ENCODE data around the gene C1QTNF6.

Gene C1QTNF6

DNA sequence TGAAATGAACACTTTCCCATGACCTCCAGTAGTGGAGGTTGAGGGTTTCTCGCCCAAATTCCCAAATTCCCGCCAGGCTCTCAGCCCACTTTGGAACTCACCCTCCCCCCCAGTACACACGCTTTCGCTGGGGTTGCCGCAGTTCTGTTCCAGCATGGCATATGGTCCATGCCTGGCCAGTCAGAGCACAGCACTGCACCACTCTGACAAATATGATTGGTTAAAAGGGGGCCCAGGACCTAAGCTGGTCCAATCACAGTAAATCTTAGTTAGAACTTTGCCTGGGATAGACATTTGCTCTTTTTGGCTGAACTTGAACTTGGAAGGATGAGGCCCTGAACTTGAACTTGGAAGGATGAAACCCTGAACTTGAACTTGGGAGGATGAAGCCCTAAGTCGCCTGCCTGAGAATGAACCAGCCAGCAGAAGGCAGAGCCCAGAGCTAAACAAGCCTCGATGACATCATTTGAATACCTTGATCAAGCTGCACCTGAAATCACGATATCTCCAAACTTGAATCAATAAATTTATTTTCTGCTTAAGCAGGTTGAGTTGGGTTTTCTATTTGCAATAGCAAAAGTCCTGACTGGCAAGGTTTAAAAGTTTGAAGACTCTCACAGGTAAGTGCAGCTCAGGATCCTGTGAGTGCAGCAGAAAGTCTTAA is 36.8 kb upstream of the C1QTNF6 start:
- FAIRE-seq (no peak), DNase-seq (ENCODE audit: insufficient read length, low spot score) (no peak)

DNA sequence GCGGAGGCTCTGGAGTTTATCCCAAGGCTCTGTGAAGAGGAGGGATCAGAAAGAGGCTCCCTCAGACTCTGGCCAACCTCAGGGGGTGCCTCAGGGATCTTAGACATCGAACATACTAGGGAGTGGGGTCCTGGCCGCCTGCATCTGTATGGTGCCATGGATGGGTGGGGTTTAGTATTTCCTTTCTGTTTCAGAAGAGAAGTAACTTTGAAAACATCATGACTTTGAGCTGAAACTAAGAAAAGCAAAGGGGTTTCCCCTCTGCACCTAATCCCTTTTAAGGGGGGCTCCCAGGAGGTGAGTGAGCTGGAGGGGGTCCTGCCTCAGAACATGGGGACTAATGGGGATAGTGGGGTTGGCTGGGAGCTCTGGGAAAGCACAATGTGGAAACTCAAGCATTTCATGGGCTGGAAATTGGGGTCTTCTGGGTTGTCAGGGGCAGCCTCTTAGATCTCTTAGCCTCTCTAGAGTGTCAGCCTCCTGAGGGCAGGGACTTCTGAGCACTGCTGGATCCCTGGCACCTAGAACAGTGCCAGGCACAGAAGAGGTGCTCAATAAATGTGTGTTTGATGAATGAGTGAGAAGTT is 36.0 kb upstream of the C1QTNF6 start:
- DNase-seq (ENCODE audit: insufficient read length, low spot score), result no peak
- no peak for FAIRE-seq

DNA sequence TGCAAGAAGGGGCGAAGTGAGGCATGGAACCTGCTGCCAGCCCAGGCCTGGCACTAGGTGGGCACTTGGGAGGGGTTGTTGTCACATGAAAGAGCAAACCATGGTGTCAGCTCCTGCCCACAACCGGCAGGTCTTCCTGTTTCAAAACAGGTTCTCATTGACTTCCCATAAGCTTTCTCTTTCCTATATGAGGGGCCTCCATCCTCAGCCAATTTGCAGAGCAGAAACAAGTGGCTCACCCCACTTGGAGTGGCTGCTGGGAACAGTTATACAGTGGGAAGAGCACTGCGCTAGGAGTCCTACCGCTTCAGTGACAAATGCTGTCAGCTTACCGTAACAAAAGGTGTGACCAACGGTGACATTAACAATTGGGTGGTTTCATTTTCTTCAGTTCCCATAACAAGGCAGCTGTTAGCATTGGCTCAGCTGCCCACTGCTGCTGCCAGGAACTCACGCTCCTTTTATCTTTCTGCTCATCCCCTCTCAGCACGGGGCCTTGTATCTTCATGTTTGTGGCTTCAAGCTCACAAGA is 34.5 kb upstream of the C1QTNF6 start:
- no peak for DNase-seq (ENCODE audit: insufficient read length, low spot score)
- FAIRE-seq, result no peak

DNA sequence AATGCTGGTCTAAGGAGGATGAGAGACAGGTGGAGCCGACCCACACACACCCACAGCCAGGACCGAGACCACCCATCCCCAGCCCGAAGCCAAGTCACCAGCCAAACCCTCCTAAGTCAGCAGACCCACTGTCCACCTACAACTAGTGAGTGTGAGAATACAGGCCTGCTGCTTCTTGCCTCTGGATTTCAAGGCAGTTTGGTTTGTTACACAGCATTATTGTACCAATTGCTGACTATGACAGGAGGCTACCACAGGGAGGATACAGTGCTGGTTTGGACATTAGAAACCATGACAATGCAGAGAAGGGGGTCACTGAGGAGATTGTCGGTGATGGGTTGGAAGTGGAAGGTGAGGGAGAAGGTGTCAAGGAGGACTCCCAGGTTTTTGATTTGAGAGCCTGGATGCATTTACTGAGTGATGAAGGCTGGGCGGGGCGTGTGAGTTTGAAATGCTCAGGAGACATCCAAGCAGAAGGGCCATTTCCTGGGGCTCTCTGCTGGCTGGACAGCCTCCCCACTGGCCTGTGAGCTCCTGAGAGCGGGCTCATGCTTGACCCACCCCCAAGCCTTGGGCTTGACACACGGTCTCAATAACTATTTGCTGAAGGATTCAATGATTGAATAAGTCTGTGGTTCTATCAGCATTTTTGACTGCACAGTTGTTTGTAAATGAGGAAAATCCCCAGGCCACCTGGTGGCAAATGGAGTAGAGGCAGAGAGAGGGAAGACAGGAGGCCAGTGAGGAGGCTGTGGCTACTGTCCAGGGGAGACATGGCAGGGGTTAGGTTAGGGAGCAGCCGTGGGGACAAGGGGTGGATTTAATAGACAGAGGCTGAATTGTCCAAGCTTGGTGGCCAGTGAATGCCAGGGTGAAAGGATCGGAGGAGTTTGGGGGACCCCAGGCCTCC is 33.6 kb upstream of the C1QTNF6 start:
- DNase-seq (ENCODE audit: insufficient read length, low spot score) (no peak), FAIRE-seq (no peak)

DNA sequence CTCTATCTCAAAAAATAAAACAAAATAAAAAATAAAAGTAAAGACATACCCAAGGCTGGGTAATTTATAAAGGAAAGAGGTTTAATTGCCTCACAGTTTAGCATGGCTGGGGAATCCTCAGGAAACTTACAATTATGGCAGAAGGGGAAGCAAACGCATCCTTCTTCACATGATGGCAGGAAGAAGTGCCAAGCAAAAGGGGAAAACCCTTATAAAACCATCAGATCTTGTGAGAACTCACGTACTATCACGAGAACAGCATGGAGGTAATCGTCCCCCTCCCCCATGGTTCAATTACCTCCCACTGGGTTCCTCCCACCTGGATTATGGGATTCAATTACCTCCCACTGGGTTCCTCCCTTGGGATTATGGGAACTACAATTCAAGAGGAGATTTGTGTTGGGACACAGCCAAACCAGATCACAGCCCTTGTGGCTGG is 32.5 kb upstream of the C1QTNF6 start:
- FAIRE-seq, result no peak
- DNase-seq (ENCODE audit: insufficient read length, low spot score), result no peak

DNA sequence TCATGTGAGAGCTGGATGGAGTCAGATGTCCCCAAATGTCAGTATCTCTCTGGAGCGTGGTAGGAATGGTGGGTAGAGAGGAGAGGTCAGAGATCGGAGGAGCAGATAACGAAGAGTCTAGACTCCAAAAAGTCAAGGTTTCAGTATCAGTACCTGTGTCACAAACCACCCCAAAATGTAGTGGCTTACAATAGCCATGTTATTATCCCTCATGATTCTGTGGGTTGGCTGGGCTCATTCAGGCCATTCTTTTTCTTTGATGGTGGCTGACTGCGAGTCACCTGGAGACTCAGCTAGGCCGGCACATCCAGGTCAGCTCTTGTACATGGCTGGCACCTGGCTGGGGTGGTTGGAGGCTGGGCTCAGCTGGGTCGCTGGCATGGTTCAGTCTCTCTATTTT is 31.5 kb upstream of the C1QTNF6 start:
- no peak for DNase-seq (ENCODE audit: insufficient read length, low spot score)
- no peak for FAIRE-seq

DNA sequence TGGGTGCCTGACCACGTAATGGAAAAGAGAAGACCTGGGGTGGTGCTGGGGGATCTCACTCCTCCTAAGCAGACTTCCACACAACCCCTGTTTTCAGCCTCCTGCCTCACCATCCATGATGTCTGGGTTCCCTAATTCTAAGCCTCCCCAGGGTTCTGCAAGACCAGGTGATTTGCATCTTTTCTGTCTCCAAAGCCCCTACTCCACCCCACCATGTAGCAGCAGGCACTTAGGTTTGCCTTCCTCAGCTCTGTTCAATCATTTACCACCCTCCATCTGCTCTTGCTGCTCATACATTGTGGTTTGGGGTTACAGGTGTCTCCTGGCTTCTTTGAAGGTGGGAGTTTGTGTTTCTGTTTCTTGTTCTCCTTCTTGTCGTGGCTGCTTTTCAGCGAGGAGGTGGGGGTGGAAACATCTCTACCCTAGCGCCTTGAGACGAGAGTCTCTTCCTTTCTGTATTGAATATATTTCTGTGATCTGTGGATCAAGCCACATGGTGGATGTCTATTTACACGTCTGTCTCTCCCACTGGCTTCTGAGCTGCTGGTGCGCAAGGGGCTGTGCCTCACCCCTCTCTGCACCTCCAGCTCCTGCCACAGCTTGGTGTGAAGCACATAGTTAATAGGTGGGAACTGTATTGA is 30.8 kb upstream of the C1QTNF6 start:
- DNase-seq (ENCODE audit: insufficient read length, low spot score), result no peak
- no peak for FAIRE-seq

DNA sequence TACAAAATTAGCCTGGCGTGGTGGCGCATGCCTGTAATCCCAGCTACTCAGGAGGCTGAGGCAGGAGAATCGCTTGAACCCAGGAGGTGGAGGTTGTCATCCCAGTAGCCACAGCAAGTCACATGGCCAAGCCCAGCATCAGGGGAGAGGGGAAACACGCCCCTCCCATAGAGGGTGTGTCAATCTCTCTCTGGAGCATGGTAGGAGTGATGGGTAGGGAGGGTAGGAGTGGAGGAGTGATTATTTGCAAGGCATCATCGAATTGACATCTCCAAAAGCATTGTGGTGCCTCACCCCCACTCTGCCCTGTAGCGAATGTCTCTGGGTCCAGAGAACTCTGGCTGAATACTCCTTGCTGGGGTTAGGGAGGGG is 30.3 kb upstream of the C1QTNF6 start:
- FAIRE-seq, result no peak
- DNase-seq (ENCODE audit: insufficient read length, low spot score), result no peak

DNA sequence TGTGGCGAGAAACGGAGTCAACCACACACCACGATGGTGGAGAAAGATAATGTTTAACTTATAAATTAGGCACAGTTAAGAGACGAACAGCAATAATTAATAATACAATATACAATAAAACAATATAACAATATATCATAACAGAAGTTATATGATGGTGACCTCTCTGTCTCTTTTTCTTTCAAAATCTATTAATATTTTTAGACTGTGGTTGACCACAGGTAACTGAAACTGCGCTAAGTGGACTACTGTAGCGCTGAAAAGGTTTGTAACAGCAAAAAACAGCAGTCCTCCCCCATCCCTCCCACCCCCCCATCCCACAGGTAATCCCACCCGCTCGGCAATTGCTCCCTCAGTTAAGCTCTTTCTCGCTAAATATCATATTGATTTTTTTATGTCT is 27.8 kb upstream of the C1QTNF6 start:
- DNase-seq (ENCODE audit: insufficient read length, low spot score) (no peak), FAIRE-seq (no peak)

DNA sequence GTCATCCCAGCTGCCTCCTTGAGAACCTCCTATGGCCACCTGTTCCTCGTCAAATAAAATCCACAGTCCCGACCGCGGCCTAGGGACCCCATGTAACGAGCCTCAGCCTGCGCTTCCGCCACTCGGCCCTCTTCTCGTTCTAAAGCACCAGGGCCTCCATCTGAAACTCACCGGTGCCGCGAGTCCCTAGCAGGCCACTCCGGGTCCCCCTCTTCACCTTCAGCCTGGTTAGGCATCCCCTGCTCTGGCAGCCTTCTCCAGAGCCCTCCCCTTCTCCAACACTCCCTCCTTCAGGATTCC is 26.6 kb upstream of the C1QTNF6 start:
- FAIRE-seq (no peak), DNase-seq (ENCODE audit: insufficient read length, low spot score) (no peak)

DNA sequence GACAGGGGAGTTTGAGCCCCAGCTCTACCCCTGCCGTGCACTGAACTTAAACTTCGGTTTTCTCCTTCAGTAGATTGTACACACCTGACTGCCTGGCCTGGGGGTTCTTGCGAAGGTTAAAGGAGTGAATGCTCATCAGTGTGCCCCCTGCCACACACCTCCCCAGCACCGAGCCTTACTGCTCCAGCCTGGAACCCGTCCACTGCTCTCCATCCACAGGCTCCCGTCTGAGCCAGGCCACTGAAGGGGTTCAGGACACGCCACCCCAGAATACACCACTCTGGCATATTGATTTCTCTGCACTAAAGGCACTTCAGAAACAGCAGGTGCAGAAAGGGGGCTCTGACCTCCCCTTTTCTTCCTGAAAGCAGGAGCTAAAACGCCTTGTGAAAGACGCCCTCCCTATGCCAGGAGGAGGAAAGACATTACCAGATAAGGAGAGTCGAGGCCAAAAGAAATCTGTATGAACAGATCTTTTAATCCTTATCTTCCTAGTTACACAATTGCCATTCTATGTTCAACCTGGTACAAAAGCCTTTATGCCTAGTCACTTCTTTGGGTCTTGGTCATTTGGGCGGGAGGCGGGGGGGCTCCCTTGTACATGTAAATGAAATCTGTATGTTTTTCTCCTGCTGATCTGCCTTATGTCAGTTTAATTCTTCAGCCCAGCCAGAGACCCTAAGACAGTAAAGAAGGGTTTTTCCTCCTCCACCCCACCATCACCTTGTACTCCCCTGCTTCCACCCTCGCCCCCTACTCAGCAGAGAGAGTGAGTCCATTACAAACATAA is 26.1 kb upstream of the C1QTNF6 start:
- no peak for FAIRE-seq
- DNase-seq (ENCODE audit: insufficient read length, low spot score), result no peak

DNA sequence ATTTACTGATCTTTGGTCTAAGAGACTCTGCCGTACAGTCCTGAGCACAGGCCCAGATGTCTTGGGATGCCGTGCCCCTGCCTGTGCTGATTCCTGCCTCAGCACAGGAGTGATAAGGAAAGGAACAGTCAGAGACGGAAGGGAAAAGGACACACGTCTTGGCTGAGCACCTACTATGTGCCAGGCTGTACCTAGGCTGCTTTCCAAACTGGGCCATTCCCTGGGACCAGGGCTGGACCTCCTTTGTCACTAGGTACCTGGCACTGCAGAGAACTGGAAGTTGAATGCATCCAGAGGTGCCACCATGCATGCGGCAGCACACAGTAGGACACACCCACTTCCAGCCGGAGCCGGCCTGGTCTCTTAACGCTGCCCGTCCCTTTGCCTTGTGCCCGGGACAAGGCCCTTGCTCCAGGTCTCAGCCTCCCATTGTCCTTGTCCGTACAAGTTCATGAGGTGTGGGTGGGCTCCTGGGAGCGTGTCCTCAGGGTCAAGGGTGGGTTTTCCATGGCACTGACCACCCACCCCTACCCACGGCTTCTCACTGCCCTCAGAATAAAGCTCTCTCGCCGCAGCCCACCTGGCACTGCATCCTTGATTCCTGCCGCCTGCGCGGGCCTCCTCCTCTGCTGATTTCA is 25.3 kb upstream of the C1QTNF6 start:
- DNase-seq (ENCODE audit: insufficient read length, low spot score), result no peak
- FAIRE-seq, result no peak

DNA sequence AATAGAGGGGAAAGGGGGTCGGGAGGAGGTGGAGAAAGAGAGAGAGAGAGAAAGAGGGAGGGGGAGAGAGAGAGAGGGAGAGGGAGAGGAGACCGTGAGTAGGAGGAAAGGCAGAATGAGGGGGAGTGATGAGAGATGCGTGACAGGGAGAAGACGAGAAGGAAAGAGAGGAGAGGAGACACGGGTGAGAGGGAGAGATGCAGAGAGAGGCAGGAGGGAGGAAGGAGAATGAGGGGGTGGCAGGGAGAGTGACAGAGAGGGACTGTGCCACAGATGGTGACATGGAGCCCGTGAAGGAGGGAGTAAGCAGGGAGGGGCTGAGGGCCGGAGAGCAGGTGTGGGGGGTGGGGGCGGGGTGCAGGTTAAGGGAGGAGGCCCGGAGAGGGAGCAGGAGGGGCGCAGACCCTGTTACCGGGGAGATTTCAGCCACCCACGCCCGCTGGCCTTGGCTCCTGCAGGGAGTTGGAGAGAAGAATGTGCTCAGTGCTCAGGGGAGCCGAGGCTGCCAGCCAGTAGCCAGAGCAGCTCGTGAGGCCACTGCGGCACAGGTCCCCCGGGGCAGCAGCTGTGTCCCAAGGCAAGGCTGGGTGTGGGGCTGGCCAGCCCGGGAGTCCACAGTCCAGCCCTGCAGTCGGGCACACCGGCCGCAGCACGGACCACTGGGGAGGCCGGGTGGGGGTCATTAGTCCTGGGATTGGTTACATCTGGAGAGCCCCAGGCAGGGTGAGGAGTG is 24.3 kb upstream of the C1QTNF6 start, which contains the start of gene SSTR3:
TSS of gene SSTR3 (minus strand) at position 304 of the 733 bp plus-strand sequence. CDS start 4,674 bp downstream, outside the sequence.
- FAIRE-seq (no peak), DNase-seq (ENCODE audit: insufficient read length, low spot score) (no peak)

DNA sequence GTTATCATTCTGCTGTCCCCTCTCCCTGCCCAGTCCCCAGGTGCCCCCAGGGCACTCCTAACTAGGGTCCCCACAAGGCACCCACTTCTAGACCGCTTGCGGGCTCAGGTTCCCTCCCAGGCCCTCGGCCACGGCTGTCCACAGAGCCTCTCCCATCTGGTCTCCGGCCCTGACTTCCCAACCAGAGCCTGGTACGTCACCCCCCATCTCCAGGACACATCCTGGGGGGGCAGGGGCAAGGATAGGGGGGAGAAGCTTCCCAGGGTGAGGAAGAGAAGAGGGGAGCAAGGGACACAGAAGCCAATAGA is 23.8 kb upstream of the C1QTNF6 start:
- DNase-seq (ENCODE audit: insufficient read length, low spot score) (no peak), FAIRE-seq (no peak)

DNA sequence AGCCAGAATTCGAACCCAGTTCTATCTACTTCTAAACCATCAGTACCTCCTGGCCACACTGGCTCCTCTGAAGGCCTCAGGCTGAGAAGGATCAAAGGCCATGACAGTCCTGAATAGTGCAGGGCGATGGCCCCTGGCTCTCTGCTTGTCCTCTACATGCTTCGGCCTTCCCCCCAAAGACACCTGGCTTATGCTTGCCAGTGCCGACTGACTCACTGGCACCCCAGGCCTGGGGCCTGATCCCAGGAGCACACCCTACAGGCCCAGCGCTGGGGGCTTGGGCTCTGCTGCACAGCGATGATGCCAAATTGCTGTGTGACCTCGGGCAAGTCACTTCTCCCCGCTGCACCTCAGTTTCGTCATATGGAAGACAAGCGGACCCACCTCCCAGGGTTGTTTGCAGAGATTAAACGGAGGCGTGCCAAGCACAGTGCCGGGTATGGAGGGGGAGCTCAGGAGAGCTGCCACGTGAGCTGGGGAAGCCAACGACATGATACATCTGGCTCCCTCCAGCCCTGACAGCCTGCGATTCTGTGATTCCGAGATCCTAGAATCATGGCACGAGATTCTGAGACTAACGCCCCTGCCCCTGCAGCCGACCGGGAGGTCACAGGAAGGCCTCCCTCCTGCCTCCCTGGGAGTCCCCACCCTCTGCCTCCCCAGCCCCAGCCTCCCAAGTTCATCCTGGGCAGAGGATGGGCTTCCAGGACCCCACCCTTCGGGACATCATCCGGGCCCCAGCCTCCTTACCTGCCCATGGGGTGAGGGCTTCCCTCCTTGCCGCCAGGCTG is 23.2 kb upstream of the C1QTNF6 start:
- FAIRE-seq (no peak), DNase-seq (ENCODE audit: insufficient read length, low spot score) (no peak)

DNA sequence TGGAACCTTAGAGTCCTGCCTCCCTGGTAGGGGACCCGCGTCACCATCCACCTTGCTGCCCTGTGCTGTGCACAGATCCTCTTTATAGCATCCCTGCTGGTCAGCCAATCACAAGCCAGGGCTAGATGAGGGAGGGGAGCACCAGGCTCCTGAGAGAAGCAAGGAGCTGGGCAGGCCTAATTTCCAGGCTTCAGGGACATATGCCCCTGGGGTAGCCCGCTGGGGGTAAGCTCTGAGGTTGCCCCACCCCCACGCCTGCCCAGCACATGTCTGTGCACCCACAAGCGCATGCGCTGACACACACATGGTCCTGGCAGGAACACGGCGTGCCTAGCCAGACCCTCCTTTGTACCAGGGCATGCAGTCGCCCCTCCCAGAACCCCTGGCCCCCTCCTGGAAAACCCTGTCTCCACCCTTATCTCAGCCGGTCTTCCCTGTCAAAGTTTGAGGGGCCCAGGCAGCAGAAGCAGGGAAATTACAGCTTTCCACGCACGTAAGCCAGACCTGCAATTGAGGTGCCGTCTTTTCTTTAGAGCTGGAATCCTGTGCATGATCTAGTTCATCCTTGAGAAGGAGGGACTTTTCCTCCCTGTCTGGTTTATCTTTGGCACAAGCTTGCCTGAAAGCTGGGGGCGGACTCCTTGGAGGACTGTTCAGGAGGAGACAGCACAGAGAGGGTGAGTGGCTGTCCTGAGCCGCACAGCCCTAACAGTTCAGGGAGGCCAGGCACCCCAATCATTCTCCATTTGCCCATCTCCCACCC is 22.2 kb upstream of the C1QTNF6 start:
- no peak for FAIRE-seq

DNA sequence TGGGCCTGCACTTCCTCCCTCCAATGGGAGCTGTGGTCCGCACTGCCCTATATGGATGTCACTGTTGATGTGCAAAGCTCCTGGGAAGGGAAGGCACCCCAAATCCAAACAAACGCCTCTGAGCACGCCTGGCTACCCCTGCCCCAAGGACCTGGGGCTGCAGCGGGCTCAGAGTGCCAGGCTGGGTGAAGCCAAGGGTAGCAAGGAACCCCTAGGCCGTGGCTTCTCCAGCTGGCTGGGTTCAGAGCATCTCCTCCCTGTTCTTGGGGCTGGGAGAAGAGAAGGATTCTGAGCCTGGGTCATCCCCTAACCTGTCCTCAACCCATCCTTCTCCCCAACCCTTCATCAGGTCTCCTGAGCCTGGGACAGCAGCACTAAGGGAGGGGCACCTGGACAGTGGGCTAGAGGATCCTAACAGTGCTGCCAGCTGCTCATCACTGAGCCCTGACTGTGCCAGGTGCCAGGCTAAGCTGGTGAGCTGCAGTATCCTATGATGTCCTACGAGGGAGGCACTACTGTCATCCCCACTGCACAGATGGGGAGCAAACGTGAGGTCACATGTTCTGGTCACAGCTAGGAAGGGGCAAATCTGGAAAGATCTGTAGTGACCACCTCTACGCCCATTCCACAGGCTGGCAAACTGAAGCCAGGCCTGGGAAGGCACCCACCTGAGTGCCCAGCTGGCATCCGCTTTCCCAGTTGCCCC is 21.2 kb upstream of the C1QTNF6 start:
- DNase-seq (ENCODE audit: insufficient read length, low spot score) (no peak), FAIRE-seq (no peak)

More for the DNA sequence above, 22.2 kb upstream of the C1QTNF6 start:
- no peak for DNase-seq (ENCODE audit: insufficient read length, low spot score)
